ENCODE measurements around the gene PRDX2. TPM values are rescaled to one million over a fixed set of nuclear protein-coding genes. Genes with fewer than 3 reads are reported as not detected.
"Not testable (repeated sequence)": the region's sequence is repeated elsewhere in the genome, so short reads cannot be mapped to it uniquely, and the experiment has no call there.

PRDX2 gene
- total RNA-seq (2012; rRNA removed): 112 and 139 TPM in 2 replicates

GRCh38 chr19:12801466-12802266 lies at the start of gene PRDX2, which contains the start of gene THSD8:
Gene PRDX2, minus strand, starts transcription at chr19:12801800. Its CDS starts 539 bp downstream, at chr19:12801261.
Gene THSD8, plus strand, starts transcription at chr19:12802069. Its CDS starts 3 bp downstream, at chr19:12802072.
- Histone ChIP-seq H3K9ac (ENCODE audit: low read depth, low read length) (peak within 1 kb of the TSS; percentile 89), H3K4me1 (ENCODE audit: control insufficient read depth, insufficient read depth, low read length) (peaks cover 24% of the 10 kb centered on the region), H3K36me3 (ENCODE audit: insufficient read depth, low read length) (peaks cover 12% of the 10 kb centered on the region), H3K4me2 (ENCODE audit: low read length) (peak within 1 kb of the TSS; percentile 100), H3K9me3 (replicated peaks; ENCODE audit: low read length) (no peaks in the 10 kb centered on the region), H3K4me3 (ENCODE audit: low read length) (peak within 1 kb of the TSS; percentile 99), H3K27me3 (ENCODE audit: control insufficient read depth, insufficient read depth, low read length) (no peaks in the 10 kb centered on the region)

GRCh38 chr19:12847159-12848139 lies 45.8 kb upstream of the PRDX2 start:
- Histone ChIP-seq H3K4me1 (ENCODE audit: control insufficient read depth, insufficient read depth, low read length) (peaks cover 7% of the 10 kb centered on the region), H3K27me3 (ENCODE audit: control insufficient read depth, insufficient read depth, low read length) (peaks cover 30% of the 10 kb centered on the region), H3K9ac (ENCODE audit: low read depth, low read length) (peak overlapping the region; percentile 38), H3K4me2 (ENCODE audit: low read length) (peak overlapping the region; percentile 97), H3K4me3 (ENCODE audit: low read length) (peak overlapping the region; percentile 67), H3K36me3 (ENCODE audit: insufficient read depth, low read length) (no peaks in the 10 kb centered on the region), H3K9me3 (replicated peaks; ENCODE audit: low read length) (no peaks in the 10 kb centered on the region)

- not testable (repeated sequence) for H3K9me3 ChIP-seq (replicated peaks; ENCODE audit: low read length); H3K4me1 ChIP-seq (ENCODE audit: control insufficient read depth, insufficient read depth, low read length); H3K36me3 ChIP-seq (ENCODE audit: insufficient read depth, low read length); H3K4me3 ChIP-seq (ENCODE audit: low read length); H3K9ac ChIP-seq (ENCODE audit: low read depth, low read length); H3K4me2 ChIP-seq (ENCODE audit: low read length)
- H3K27me3 ChIP-seq (ENCODE audit: control insufficient read depth, insufficient read depth, low read length): peaks cover 36% of the 10 kb centered on the region
Measured at GRCh38 chr19:12846613-12847012, 45.0 kb upstream of the PRDX2 start.

GRCh38 chr19:12843999-12844732 lies 42.6 kb upstream of the PRDX2 start:
- H3K4me3 ChIP-seq (ENCODE audit: low read length): no peak overlapping the region
- H3K9ac ChIP-seq (ENCODE audit: low read depth, low read length): no peak overlapping the region
- H3K27me3 ChIP-seq (ENCODE audit: control insufficient read depth, insufficient read depth, low read length): peaks cover 58% of the 10 kb centered on the region
- no peaks in the 10 kb centered on the region for H3K9me3 ChIP-seq (replicated peaks; ENCODE audit: low read length)
- H3K4me2 ChIP-seq (ENCODE audit: low read length): no peak overlapping the region
- H3K36me3 ChIP-seq (ENCODE audit: insufficient read depth, low read length): no peaks in the 10 kb centered on the region
- H3K4me1 ChIP-seq (ENCODE audit: control insufficient read depth, insufficient read depth, low read length): peaks cover 11% of the 10 kb centered on the region

GRCh38 chr19:12843328-12843727 lies 41.7 kb upstream of the PRDX2 start:
- Histone ChIP-seq H3K9ac (ENCODE audit: low read depth, low read length) (no peak overlapping the region), H3K27me3 (ENCODE audit: control insufficient read depth, insufficient read depth, low read length) (peaks cover 64% of the 10 kb centered on the region)

GRCh38 chr19:12842511-12842910 lies 40.9 kb upstream of the PRDX2 start:
- H3K4me3 ChIP-seq (ENCODE audit: low read length): no peak overlapping the region
- peaks cover 71% of the 10 kb centered on the region for H3K27me3 ChIP-seq (ENCODE audit: control insufficient read depth, insufficient read depth, low read length)
- H3K9ac ChIP-seq (ENCODE audit: low read depth, low read length): no peak overlapping the region
- no peak overlapping the region for H3K4me2 ChIP-seq (ENCODE audit: low read length)
- H3K4me1 ChIP-seq (ENCODE audit: control insufficient read depth, insufficient read depth, low read length): peaks cover 7% of the 10 kb centered on the region
- no peaks in the 10 kb centered on the region for H3K9me3 ChIP-seq (replicated peaks; ENCODE audit: low read length)
- H3K36me3 ChIP-seq (ENCODE audit: insufficient read depth, low read length): no peaks in the 10 kb centered on the region

More at GRCh38 chr19:12843328-12843727, 41.7 kb upstream of the PRDX2 start:
- Histone ChIP-seq H3K36me3 (ENCODE audit: insufficient read depth, low read length) (no peaks in the 10 kb centered on the region), H3K4me3 (ENCODE audit: low read length) (no peak overlapping the region), H3K4me1 (ENCODE audit: control insufficient read depth, insufficient read depth, low read length) (peaks cover 11% of the 10 kb centered on the region), H3K4me2 (ENCODE audit: low read length) (no peak overlapping the region), H3K9me3 (replicated peaks; ENCODE audit: low read length) (no peaks in the 10 kb centered on the region)

GRCh38 chr19:12841094-12841493 lies 39.5 kb upstream of the PRDX2 start:
- Histone ChIP-seq H3K4me1 (ENCODE audit: control insufficient read depth, insufficient read depth, low read length) (peaks cover 4% of the 10 kb centered on the region), H3K9me3 (replicated peaks; ENCODE audit: low read length) (no peaks in the 10 kb centered on the region), H3K4me3 (ENCODE audit: low read length) (peak overlapping the region; percentile 59), H3K36me3 (ENCODE audit: insufficient read depth, low read length) (no peaks in the 10 kb centered on the region), H3K9ac (ENCODE audit: low read depth, low read length) (no peak overlapping the region), H3K27me3 (ENCODE audit: control insufficient read depth, insufficient read depth, low read length) (peaks cover 78% of the 10 kb centered on the region), H3K4me2 (ENCODE audit: low read length) (peak overlapping the region; percentile 74)

- peaks cover 85% of the 10 kb centered on the region for H3K27me3 ChIP-seq (ENCODE audit: control insufficient read depth, insufficient read depth, low read length)
- peak overlapping the region; percentile 59 for H3K4me3 ChIP-seq (ENCODE audit: low read length)
- H3K36me3 ChIP-seq (ENCODE audit: insufficient read depth, low read length): no peaks in the 10 kb centered on the region
- H3K4me2 ChIP-seq (ENCODE audit: low read length): peak overlapping the region; percentile 74
- no peaks in the 10 kb centered on the region for H3K9me3 ChIP-seq (replicated peaks; ENCODE audit: low read length)
- no peak overlapping the region for H3K9ac ChIP-seq (ENCODE audit: low read depth, low read length)
- peaks cover 4% of the 10 kb centered on the region for H3K4me1 ChIP-seq (ENCODE audit: control insufficient read depth, insufficient read depth, low read length)
Measured at GRCh38 chr19:12840091-12841079, 38.8 kb upstream of the PRDX2 start.

- peaks cover 91% of the 10 kb centered on the region for H3K27me3 ChIP-seq (ENCODE audit: control insufficient read depth, insufficient read depth, low read length)
- no peak overlapping the region for H3K9ac ChIP-seq (ENCODE audit: low read depth, low read length)
- peaks cover 4% of the 10 kb centered on the region for H3K4me1 ChIP-seq (ENCODE audit: control insufficient read depth, insufficient read depth, low read length)
- H3K4me2 ChIP-seq (ENCODE audit: low read length): no peak overlapping the region
- no peaks in the 10 kb centered on the region for H3K36me3 ChIP-seq (ENCODE audit: insufficient read depth, low read length)
- no peaks in the 10 kb centered on the region for H3K9me3 ChIP-seq (replicated peaks; ENCODE audit: low read length)
- no peak overlapping the region for H3K4me3 ChIP-seq (ENCODE audit: low read length)
Measured at GRCh38 chr19:12838886-12839756, 37.5 kb upstream of the PRDX2 start.

Measured in skeletal muscle satellite cell (primary cell).